Gastroesophageal sphincter (tissue), 4 donors: ENCODE measurements around the gene CDH26. TPM values are rescaled to one million over a fixed set of nuclear protein-coding genes. Genes with fewer than 3 reads are reported as not detected.

Experiments
- ATAC-seq: fragments of 150-250 bp; one replicate; pipeline ENCODE4 v1.9.1; 2016; ENCODE audit warnings: mild to moderate bottlenecking, moderate library complexity
- H3K27ac ChIP-seq, 4 donors: fragments of 200-600 bp; sonication (generic) in 3 of 4; 1 replicate in 3 of 4; 2 replicates in 1 of 4; pipeline ENCODE4 v1.5.1; 2016 to 2019
- H3K27me3 ChIP-seq: fragments of 200-600 bp; sonication (generic); one replicate; pipeline ENCODE4 v1.5.1; 2019
- H3K36me3 ChIP-seq, 2 donors: fragments of 200-600 bp; sonication (generic); one replicate each; pipeline ENCODE4 v1.5.1; 2019; ENCODE audit warnings: control low read depth in 1 of 2
- H3K4me1 ChIP-seq, 3 donors: fragments of 200-600 bp; sonication (generic); 1 replicate in 2 of 3; 2 replicates in 1 of 3; pipeline ENCODE4 v1.5.1; 2016 to 2019; ENCODE audit warnings: control low read depth in 2 of 3
- H3K4me3 ChIP-seq, 2 donors: fragments of 200-600 bp; sonication (generic); one replicate each; pipeline ENCODE4 v1.5.1; 2019; ENCODE audit warnings: mild to moderate bottlenecking in 1 of 2, moderate library complexity in 1 of 2
- H3K9me3 ChIP-seq, 3 donors: fragments of 200-600 bp; sonication (generic); one replicate each; pipeline ENCODE4 v1.5.1; 2017 to 2019; ENCODE audit warnings: control low read depth in 2 of 3
- CTCF ChIP-seq, 4 experiments: fragments of 200-600 bp in 2 of 4; fragments of 450-650 bp in 2 of 4; sonication (generic) in 1 of 4; IDR thresholded peaks; one replicate each; pipeline ENCODE4 v1.5.1; 2017 to 2019; ENCODE audit warnings: antibody characterized with exemption in 4 of 4, mild to moderate bottlenecking in 2 of 4, moderate library complexity in 2 of 4
- EP300 ChIP-seq: sonication (generic); formaldehyde crosslinking; IDR thresholded peaks from one replicate; pipeline ENCODE4 v1.6.1; 2017; ENCODE audit warnings: antibody characterized with exemption, mild to moderate bottlenecking
- POLR2A ChIP-seq, 2 donors: fragments of 450-650 bp; IDR thresholded peaks; one replicate each; pipeline ENCODE4 v1.6.1; 2017; ENCODE audit warnings: antibody characterized with exemption in 2 of 2, mild to moderate bottlenecking in 2 of 2, moderate library complexity in 1 of 2
- POLR2AphosphoS5 ChIP-seq: sonication (generic); formaldehyde crosslinking; IDR thresholded peaks from one replicate; pipeline ENCODE4 v1.6.1; 2017; ENCODE audit warnings: antibody characterized with exemption
- WGBS, 2 donors: methylation state at CpG; one replicate each; pipeline ENCODE4 v1.1.5; 2018; ENCODE audit warnings: low coverage in 1 of 2; 5-methylcytosine and 5-hydroxymethylcytosine counted together
- total RNA-seq, 4 donors: library from RNA; depleted of rRNA; stranded (reverse); fragments of >200 nt; gene quantifications; one replicate each; pipeline ENCODE4 v1.1.0, GENCODE V29; 2016

CDH26 gene
- total RNA-seq, 4 donors from 2014 or later, result 0.39 to 1.1 (median 0.78) TPM

- H3K36me3 ChIP-seq, result no peaks in the 10 kb centered on the region
- TF ChIP-seq POLR2AphosphoS5 (no peak), CTCF (IDR thresholded peaks at IDR 0.05) (no peak), EP300 (no peak), POLR2A (IDR thresholded peaks at IDR 0.05) (no peak)
- WGBS, 2 donors, result 63% methylated on average over 1 of the region's 1 CpG; no CpG with 5 or more reads in 1 of the 2 donors
- no peak for ATAC-seq
- H3K4me1 ChIP-seq, result no peaks in the 10 kb centered on the region
- peaks cover 0 to 4% (median 0%) of the 10 kb centered on the region in 3 donors for H3K9me3 ChIP-seq
- H3K27ac ChIP-seq, result no peak overlapping the region
- no peak overlapping the region for H3K4me3 ChIP-seq
- H3K27me3 ChIP-seq, result no peaks in the 10 kb centered on the region
These were observed 62.9 kb downstream of the CDH26 start for GRCh38 chr20:60021104-60021503.

- H3K4me3 ChIP-seq, result no peak overlapping the region
- H3K4me1 ChIP-seq, result no peaks in the 10 kb centered on the region
- TF ChIP-seq POLR2AphosphoS5, result no peak
- no peak for TF ChIP-seq EP300
- TF ChIP-seq POLR2A (IDR thresholded peaks at IDR 0.05), result no peak
- no peak for TF ChIP-seq CTCF (IDR thresholded peaks at IDR 0.05)
- no peak for ATAC-seq
- no peak overlapping the region for H3K27ac ChIP-seq
- WGBS, 2 donors, result 82% methylated on average over 1 of the region's 1 CpG; no CpG with 5 or more reads in 1 of the 2 donors
- no peaks in the 10 kb centered on the region for H3K36me3 ChIP-seq
- no peaks in the 10 kb centered on the region for H3K27me3 ChIP-seq
- peaks cover 0 to 4% (median 0%) of the 10 kb centered on the region in 3 donors for H3K9me3 ChIP-seq
These were observed 64.6 kb downstream of the CDH26 start for GRCh38 chr20:60022849-60023248.

- TF ChIP-seq EP300, result no peak
- TF ChIP-seq POLR2A (IDR thresholded peaks at IDR 0.05), result no peak
- no peak for TF ChIP-seq POLR2AphosphoS5
- TF ChIP-seq CTCF (IDR thresholded peaks at IDR 0.05), result no peak
- H3K4me1 ChIP-seq, result no peaks in the 10 kb centered on the region
- WGBS, 2 donors, result 64% methylated on average over 3 of the region's 3 CpGs; no CpG with 5 or more reads in 1 of the 2 donors
- H3K9me3 ChIP-seq, result no peaks in the 10 kb centered on the region
- no peak for ATAC-seq
- no peaks in the 10 kb centered on the region for H3K36me3 ChIP-seq
- H3K4me3 ChIP-seq, result no peak overlapping the region
- no peak overlapping the region for H3K27ac ChIP-seq
- H3K27me3 ChIP-seq, result no peaks in the 10 kb centered on the region
These were observed 66.0 kb downstream of the CDH26 start for GRCh38 chr20:60024245-60024644.

- H3K27ac ChIP-seq, result no peak overlapping the region
- no peaks in the 10 kb centered on the region for H3K9me3 ChIP-seq
- TF ChIP-seq CTCF (IDR thresholded peaks at IDR 0.05) (no peak), POLR2A (IDR thresholded peaks at IDR 0.05) (no peak), POLR2AphosphoS5 (no peak), EP300 (no peak)
- 94 to 96% methylated on average over 2 of the region's 5 CpGs for WGBS, 2 donors
- H3K27me3 ChIP-seq, result no peaks in the 10 kb centered on the region
- H3K4me1 ChIP-seq, result no peaks in the 10 kb centered on the region
- H3K4me3 ChIP-seq, result no peak overlapping the region
- H3K36me3 ChIP-seq, result no peaks in the 10 kb centered on the region
- no peak for ATAC-seq
These were observed 66.6 kb downstream of the CDH26 start for GRCh38 chr20:60024801-60025200.

GRCh38 chr20:60026010-60026409, 67.8 kb downstream of the CDH26 start:
- TF ChIP-seq CTCF (IDR thresholded peaks at IDR 0.05), result no peak
- no peak for TF ChIP-seq EP300
- Histone ChIP-seq H3K9me3 (no peaks in the 10 kb centered on the region), H3K4me1 (no peaks in the 10 kb centered on the region), H3K27me3 (no peaks in the 10 kb centered on the region), H3K4me3 (no peak overlapping the region), H3K36me3 (no peaks in the 10 kb centered on the region), H3K27ac (no peak overlapping the region)
- WGBS, 2 donors, result 76 to 83% methylated on average over 1 to 3 of the region's 4 CpGs
- no peak for ATAC-seq
